Ovary (tissue), 9 donors: Measurements from ENCODE around the gene TMEM61. TPM values are rescaled to one million over a fixed set of nuclear protein-coding genes. Genes with fewer than 3 reads are reported as not detected.

ENCODE experiments used
- DNase-seq, 5 donors: peaks; one replicate each; pipeline ENCODE4 v3.0.0-alpha.2; 2019 to 2020
- H3K27ac ChIP-seq, 2 donors: fragments of 200-600 bp; one replicate each; pipeline versions ENCODE4 v1.5.1 to v1.8.0; 2019 to 2022
- H3K27me3 ChIP-seq: fragments of 200-600 bp; one replicate; pipeline ENCODE4 v1.8.0; 2022
- H3K36me3 ChIP-seq: fragments of 200-600 bp; sonication (generic); one replicate; pipeline ENCODE4 v1.5.1; 2019
- H3K4me1 ChIP-seq: one replicate; pipeline ENCODE4 v1.8.1; 2013; ENCODE audit warnings: mild to moderate bottlenecking, moderate library complexity; ENCODE audit not compliant: insufficient read depth
- H3K4me3 ChIP-seq: fragments of 200-600 bp; sonication (generic); one replicate; pipeline ENCODE4 v1.5.1; 2017
- H3K9me3 ChIP-seq, 2 donors: fragments of 200-600 bp in 1 of 2; sonication (generic) in 1 of 2; one replicate each; pipeline versions ENCODE4 v1.5.1 to v1.8.1; 2013 to 2019; ENCODE audit warnings: mild to moderate bottlenecking in 1 of 2, moderate library complexity in 1 of 2
- EP300 ChIP-seq: sonication (generic); formaldehyde crosslinking; IDR thresholded peaks from one replicate; pipeline ENCODE4 v1.6.1; 2017; ENCODE audit warnings: antibody characterized with exemption
- POLR2A ChIP-seq: fragments of 450-650 bp; IDR thresholded peaks from one replicate; pipeline ENCODE4 v1.6.1; 2017; ENCODE audit warnings: antibody characterized with exemption, mild to moderate bottlenecking, moderate library complexity
- WGBS, 3 donors: extraction: QIAGEN DNeasy Blood & Tissue Kit in 1 of 3; methylation state at CpG; one replicate each; pipeline versions ENCODE4 v1.1.5 to v1.1.7; 2013 to 2017; 5-methylcytosine and 5-hydroxymethylcytosine counted together
- intact Hi-C, 4 donors: fragments of 100-400 bp; cut with DNase I; formaldehyde crosslinking; loops; one replicate each; pipeline versions ENCODE4 v1.11.0 to v1.15.1; 2022 to 2023
- polyA plus RNA-seq, 2 donors: library from polyadenylated mRNA; stranded (reverse); fragments of 200-250 nt in 1 of 2; fragments of 350-450 nt in 1 of 2; fragmentation: Illumina TruSeq in 1 of 2; extraction: RNeasy Lipid Tissue Mini Kit (QIAGEN cat#74804) in 1 of 2; gene quantifications; one replicate each; pipeline ENCODE4 v1.2.3, GENCODE V29; 2013 to 2014
- total RNA-seq, 7 donors: library from RNA; depleted of rRNA in 2 of 7; stranded (reverse); fragments of >200 nt in 2 of 7; fragmentation: NEBNext Ultra II Directional in 3 of 7; extraction: Animal tissue kit (Norgen Biotek cat#: 25700) in 3 of 7; gene quantifications; one replicate each; pipeline versions ENCODE4 v1.1.0 to v1.2.4, GENCODE V29; 2016 to 2023
- TF ChIP-seq, protein P1 (sequence below), 3 donors: fragments of 450-650 bp in 2 of 3; fragments of 200-600 bp in 1 of 3; IDR thresholded peaks; one replicate each; pipeline versions ENCODE4 v1.5.1 to v1.8.0; 2016 to 2022; ENCODE audit warnings: antibody characterized with exemption in 3 of 3, mild to moderate bottlenecking in 1 of 3
- donor health status: DM: no; HTN: no; CAD: no; lungs with moderate emphysema.
- donor health status: DM: no; HTN: no; CAD: no.
- donor health status: Bipolar disorder and iron deficiency.
- donor health status: DM: yes; HTN: yes; CAD: no.
- donor health status: DM: no; HTN: no; CAD: no.
- donor health status: DM: yes; HTN: yes; CAD: no.

TMEM61 gene
- total and polyA plus RNA-seq, 9 donors, result 0.22 to 2.9 (median 0.61) TPM; not detected in 3

DNA sequence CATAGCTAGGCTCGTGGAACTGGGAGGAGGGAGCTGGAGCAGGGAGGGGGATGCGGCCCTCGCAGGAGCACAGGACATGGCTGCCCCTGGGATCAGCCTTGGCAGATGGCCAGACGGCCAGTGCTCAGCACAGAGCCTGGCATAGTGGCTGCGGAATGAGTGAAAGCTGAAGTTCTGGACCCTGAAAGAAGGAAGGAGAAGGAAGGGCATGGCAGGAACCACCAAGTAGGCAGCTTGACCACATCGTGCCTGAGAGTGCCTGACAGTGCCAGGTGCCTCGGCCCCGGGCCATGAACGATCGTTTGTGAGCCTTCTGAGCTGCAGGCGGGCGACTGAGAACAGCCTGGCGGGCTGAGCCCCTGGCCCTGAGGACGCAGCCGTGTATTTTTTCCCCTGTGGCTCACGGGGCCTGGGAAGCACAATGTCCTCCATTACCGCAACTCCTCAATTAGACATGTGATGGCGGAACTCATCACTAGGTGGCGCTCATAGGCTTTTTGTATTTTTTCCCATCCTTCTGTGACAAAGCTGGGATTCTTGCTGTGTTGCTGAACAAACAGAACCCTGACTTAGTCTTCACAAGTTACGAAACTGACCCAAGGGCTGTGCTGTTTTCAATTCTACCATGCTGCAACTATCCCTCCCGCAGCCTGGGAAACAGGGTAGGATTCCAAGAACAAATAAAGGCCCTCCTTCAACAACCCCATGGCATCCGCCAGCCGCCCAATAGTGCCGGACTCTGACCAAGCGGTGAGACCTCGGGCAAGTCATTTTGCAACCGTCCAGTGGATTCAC, 29.9 kb upstream of the TMEM61 start:
- no peak overlapping the region for H3K4me3 ChIP-seq
- H3K9me3 ChIP-seq, result no peaks in the 10 kb centered on the region
- H3K4me1 ChIP-seq, result peaks cover 3% of the 10 kb centered on the region
- H3K27ac ChIP-seq, result no peak overlapping the region
- peak; percentile 29 to 72 (median 59) for DNase-seq
- intact Hi-C loops, result loop anchor here in 1 of 4 donors (5.0 kb wide), 1 partner anchor 47 kb away; the partner anchor contains the start of gene BSND
- no peaks in the 10 kb centered on the region for H3K36me3 ChIP-seq
- no peaks in the 10 kb centered on the region for H3K27me3 ChIP-seq
- TF ChIP-seq EP300, result no peak
- TF ChIP-seq, protein P1, sequence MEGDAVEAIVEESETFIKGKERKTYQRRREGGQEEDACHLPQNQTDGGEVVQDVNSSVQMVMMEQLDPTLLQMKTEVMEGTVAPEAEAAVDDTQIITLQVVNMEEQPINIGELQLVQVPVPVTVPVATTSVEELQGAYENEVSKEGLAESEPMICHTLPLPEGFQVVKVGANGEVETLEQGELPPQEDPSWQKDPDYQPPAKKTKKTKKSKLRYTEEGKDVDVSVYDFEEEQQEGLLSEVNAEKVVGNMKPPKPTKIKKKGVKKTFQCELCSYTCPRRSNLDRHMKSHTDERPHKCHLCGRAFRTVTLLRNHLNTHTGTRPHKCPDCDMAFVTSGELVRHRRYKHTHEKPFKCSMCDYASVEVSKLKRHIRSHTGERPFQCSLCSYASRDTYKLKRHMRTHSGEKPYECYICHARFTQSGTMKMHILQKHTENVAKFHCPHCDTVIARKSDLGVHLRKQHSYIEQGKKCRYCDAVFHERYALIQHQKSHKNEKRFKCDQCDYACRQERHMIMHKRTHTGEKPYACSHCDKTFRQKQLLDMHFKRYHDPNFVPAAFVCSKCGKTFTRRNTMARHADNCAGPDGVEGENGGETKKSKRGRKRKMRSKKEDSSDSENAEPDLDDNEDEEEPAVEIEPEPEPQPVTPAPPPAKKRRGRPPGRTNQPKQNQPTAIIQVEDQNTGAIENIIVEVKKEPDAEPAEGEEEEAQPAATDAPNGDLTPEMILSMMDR (IDR thresholded peaks at IDR 0.05), result peak in 2 of 3 donors; percentile 42 to 47
- no peak for TF ChIP-seq POLR2A
- 27 to 31% (median 30%) methylated on average over 27 of the region's 27 CpGs for WGBS, 3 donors

DNA sequence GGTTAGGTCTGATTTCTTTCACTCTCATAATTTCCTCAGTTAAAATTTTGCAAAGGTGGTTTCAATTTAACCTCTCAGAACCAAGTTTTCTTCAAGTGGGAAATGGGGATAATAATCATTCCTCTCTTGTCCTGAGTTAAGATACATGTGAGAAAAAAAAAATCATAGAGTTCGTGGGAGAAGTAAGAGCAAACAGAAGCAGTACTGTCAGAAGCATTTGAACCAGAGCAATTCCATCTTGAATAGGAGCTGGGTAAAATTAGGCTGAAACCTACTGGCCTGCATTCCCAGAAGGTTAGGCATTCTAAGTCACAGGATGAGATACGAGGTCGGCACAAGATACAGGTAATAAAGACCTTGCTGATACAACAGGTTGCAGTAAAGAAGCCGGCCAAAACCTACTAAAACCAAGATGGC, 28.6 kb upstream of the TMEM61 start:
- intact Hi-C loops, result loop anchor here in 1 of 4 donors (5.0 kb wide), 1 partner anchor 45 kb away; the partner anchor contains the start of gene BSND
- H3K4me1 ChIP-seq, result peaks cover 3% of the 10 kb centered on the region
- no peak overlapping the region for H3K4me3 ChIP-seq
- no peak for TF ChIP-seq EP300
- no peak for TF ChIP-seq POLR2A
- TF ChIP-seq, protein P1 (IDR thresholded peaks at IDR 0.05), result no peak
- no peaks in the 10 kb centered on the region for H3K36me3 ChIP-seq
- H3K27me3 ChIP-seq, result no peaks in the 10 kb centered on the region
- no peak for DNase-seq
- WGBS, 3 donors, result 80 to 82% (median 81%) methylated on average over 4 of the region's 4 CpGs
- no peak overlapping the region for H3K27ac ChIP-seq
- no peaks in the 10 kb centered on the region for H3K9me3 ChIP-seq

DNA sequence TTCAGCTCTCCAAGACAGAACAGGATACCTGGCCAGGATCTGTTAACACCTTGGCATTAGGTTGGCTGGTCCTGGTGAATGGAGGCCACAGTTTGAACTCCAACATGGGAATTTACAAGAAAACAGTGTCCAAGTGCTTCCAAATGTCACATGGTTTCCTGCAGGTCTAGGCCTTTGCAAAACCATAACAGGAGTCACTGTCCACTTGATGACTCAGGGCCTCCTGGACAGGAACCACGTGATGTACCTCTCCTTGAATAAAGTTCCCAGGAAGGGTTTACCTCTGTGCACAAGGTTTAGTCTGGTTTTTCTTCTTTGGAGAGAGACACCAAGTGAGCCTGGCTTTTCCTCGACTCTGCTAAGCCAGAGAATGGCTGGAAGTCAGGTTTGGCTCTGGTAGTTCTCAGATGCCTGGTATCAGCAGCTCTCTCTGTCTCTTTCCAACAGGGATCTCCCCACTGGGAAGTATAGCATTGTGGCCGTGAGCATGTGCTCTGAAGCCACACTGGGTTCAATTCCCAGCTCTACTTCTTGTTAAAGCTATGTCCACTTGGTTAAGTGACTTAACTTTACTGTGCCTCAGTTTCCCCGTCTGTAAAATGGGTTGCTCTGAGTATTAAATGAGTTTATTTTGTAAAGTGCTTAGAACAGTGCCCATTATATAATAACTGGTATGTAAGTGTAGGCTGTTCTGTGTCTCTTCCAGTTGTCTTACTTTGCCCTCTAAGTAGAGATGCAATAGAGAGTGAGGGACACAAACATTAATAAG, 27.3 kb upstream of the TMEM61 start:
- no peak for TF ChIP-seq EP300
- no peak for TF ChIP-seq POLR2A
- TF ChIP-seq, protein P1 (IDR thresholded peaks at IDR 0.05), result no peak
- DNase-seq, result no peak
- no peak overlapping the region for H3K4me3 ChIP-seq
- peaks cover 3% of the 10 kb centered on the region for H3K4me1 ChIP-seq
- H3K36me3 ChIP-seq, result no peaks in the 10 kb centered on the region
- WGBS, 3 donors, result 75 to 81% (median 78%) methylated on average over 4 of the region's 4 CpGs
- intact Hi-C loops, result loop anchor here in 1 of 4 donors (5.0 kb wide), 1 partner anchor 44 kb away; the partner anchor contains the start of gene BSND
- H3K27ac ChIP-seq, result no peak overlapping the region
- no peaks in the 10 kb centered on the region for H3K27me3 ChIP-seq
- no peaks in the 10 kb centered on the region for H3K9me3 ChIP-seq

DNA sequence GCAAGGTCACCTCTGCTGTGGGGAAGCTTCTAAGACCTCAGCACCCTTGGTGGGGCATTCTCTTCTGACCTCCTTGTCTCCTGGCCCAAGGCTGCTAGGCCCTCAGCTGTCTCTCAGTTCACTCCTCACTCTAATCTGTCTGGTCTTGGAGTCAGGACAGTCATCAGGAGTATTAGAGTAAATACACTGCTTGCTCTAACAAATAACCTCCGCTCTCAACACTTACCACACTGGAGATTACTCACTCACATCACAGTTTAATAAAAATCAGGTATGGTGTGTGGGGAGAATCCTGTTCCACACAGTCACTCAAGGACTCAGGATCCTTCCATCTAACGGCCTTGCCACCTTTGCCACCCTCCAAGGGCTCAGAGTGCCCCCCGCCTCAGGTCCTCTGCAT, 26.6 kb upstream of the TMEM61 start:
- no peaks in the 10 kb centered on the region for H3K9me3 ChIP-seq
- intact Hi-C loops, result loop anchor here in 1 of 4 donors (5.0 kb wide), 1 partner anchor 43 kb away; the partner anchor contains the start of gene BSND

More for the DNA sequence above, 26.6 kb upstream of the TMEM61 start:
- H3K36me3 ChIP-seq, result no peaks in the 10 kb centered on the region
- 74 to 91% (median 90%) methylated on average over 3 of the region's 3 CpGs for WGBS, 3 donors
- H3K27ac ChIP-seq, result no peak overlapping the region
- H3K27me3 ChIP-seq, result no peaks in the 10 kb centered on the region
- TF ChIP-seq, protein P1 (IDR thresholded peaks at IDR 0.05), result no peak
- TF ChIP-seq POLR2A, result no peak
- no peak for TF ChIP-seq EP300
- no peak overlapping the region for H3K4me3 ChIP-seq
- peaks cover 3% of the 10 kb centered on the region for H3K4me1 ChIP-seq
- DNase-seq, result no peak
